Uterus (tissue), 4 donors: ENCODE measurements around the gene FGFRL1. TPM values are rescaled to one million over a fixed set of nuclear protein-coding genes. Genes with fewer than 3 reads are reported as not detected.

ENCODE experiments used
- DNase-seq, 2 donors: peaks; one replicate each; pipeline ENCODE4 v3.0.0-alpha.2; 2019 to 2020
- H3K27ac ChIP-seq, 2 donors: fragments of 200-600 bp; sonication (generic); 1 replicate in 1 of 2; 2 replicates in 1 of 2; pipeline ENCODE4 v1.5.1; 2016 to 2018
- H3K27me3 ChIP-seq, 2 donors: fragments of 200-600 bp; sonication (generic); one replicate each; pipeline ENCODE4 v1.5.1; 2018 to 2019; ENCODE audit warnings: control low read depth in 1 of 2
- H3K36me3 ChIP-seq, 2 donors: fragments of 200-600 bp; sonication (generic); one replicate each; pipeline ENCODE4 v1.5.1; 2019; ENCODE audit warnings: control low read depth in 1 of 2
- H3K4me1 ChIP-seq, 2 donors: fragments of 200-600 bp; sonication (generic); one replicate each; pipeline ENCODE4 v1.5.1; 2018 to 2019; ENCODE audit warnings: control low read depth in 1 of 2
- H3K4me3 ChIP-seq, 2 donors: fragments of 200-600 bp; sonication (generic); 1 replicate in 1 of 2; 2 replicates in 1 of 2; pipeline ENCODE4 v1.5.1; 2018 to 2019; ENCODE audit warnings: mild to moderate bottlenecking in 1 of 2
- H3K9me3 ChIP-seq, 2 donors: fragments of 200-600 bp; sonication (generic); one replicate each; pipeline ENCODE4 v1.5.1; 2019; ENCODE audit warnings: control low read depth in 1 of 2
- POLR2A ChIP-seq, 2 donors: fragments of 450-650 bp; IDR thresholded peaks; one replicate each; pipeline ENCODE4 v1.6.1; 2016; ENCODE audit warnings: antibody characterized with exemption in 2 of 2, mild to moderate bottlenecking in 1 of 2, moderate library complexity in 1 of 2
- intact Hi-C: fragments of 100-400 bp; cut with DNase I; formaldehyde crosslinking; loops from one replicate; pipeline ENCODE4 v1.15.1; 2023; ENCODE audit warnings: low total_unique reads
- total RNA-seq, 4 donors: library from RNA; depleted of rRNA in 3 of 4; stranded (reverse); fragments of >200 nt in 3 of 4; gene quantifications; one replicate each; pipeline versions ENCODE4 v1.1.0 to v1.2.4, GENCODE V29; 2014 to 2023
- TF ChIP-seq, protein P1 (sequence below), 4 experiments: fragments of 200-600 bp in 2 of 4; fragments of 450-650 bp in 2 of 4; sonication (generic) in 2 of 4; IDR thresholded peaks; one replicate each; pipeline ENCODE4 v1.5.1; 2016 to 2019; ENCODE audit warnings: antibody characterized with exemption in 4 of 4, mild to moderate bottlenecking in 2 of 4, moderate library complexity in 1 of 4
- donor health status: DM: yes; HTN: yes; CAD: no.

FGFRL1 gene
- total RNA-seq, 4 donors from 2014 or later: 2.8 to 24.8 (median 13.9) TPM

DNA sequence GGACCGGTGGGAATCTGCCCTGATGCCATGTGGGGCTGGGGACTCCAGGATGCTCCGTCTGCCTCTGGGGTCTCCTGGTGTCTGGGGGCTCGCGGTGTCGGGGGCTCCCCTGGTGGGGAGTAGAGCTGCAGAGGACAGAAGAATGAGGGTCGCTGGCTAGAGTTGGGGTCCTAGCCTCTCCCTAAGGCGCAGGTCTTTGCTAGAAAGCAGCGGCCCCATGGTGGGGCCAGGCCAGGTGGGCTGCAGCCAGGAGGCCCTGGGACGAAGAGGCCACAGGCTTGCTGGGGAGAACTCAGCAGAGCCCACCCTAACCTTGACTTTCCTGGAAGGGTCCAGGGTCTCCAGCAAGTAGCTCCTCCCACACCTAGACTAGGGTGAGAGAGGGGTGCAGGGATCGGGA is 21.4 kb downstream of the FGFRL1 start:
- H3K27me3 ChIP-seq: peaks cover 0 to 23% of the 10 kb centered on the region in 2 donors
- no peak for DNase-seq
- no peaks in the 10 kb centered on the region for H3K4me1 ChIP-seq
- H3K27ac ChIP-seq: no peak overlapping the region
- TF ChIP-seq POLR2A (IDR thresholded peaks at IDR 0.05): no peak
- TF ChIP-seq, protein P1, sequence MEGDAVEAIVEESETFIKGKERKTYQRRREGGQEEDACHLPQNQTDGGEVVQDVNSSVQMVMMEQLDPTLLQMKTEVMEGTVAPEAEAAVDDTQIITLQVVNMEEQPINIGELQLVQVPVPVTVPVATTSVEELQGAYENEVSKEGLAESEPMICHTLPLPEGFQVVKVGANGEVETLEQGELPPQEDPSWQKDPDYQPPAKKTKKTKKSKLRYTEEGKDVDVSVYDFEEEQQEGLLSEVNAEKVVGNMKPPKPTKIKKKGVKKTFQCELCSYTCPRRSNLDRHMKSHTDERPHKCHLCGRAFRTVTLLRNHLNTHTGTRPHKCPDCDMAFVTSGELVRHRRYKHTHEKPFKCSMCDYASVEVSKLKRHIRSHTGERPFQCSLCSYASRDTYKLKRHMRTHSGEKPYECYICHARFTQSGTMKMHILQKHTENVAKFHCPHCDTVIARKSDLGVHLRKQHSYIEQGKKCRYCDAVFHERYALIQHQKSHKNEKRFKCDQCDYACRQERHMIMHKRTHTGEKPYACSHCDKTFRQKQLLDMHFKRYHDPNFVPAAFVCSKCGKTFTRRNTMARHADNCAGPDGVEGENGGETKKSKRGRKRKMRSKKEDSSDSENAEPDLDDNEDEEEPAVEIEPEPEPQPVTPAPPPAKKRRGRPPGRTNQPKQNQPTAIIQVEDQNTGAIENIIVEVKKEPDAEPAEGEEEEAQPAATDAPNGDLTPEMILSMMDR (IDR thresholded peaks at IDR 0.05): no peak
- H3K9me3 ChIP-seq: no peaks in the 10 kb centered on the region
- no peaks in the 10 kb centered on the region for H3K36me3 ChIP-seq
- intact Hi-C loops: no loop called here
- H3K4me3 ChIP-seq: no peak overlapping the region

- no peaks in the 10 kb centered on the region for H3K4me1 ChIP-seq
- TF ChIP-seq, protein P1 (IDR thresholded peaks at IDR 0.05): no peak
- TF ChIP-seq POLR2A (IDR thresholded peaks at IDR 0.05): no peak
- no peaks in the 10 kb centered on the region for H3K9me3 ChIP-seq
- peaks cover 0 to 23% of the 10 kb centered on the region in 2 donors for H3K27me3 ChIP-seq
- intact Hi-C loops: no loop called here
- H3K36me3 ChIP-seq: no peaks in the 10 kb centered on the region
- H3K4me3 ChIP-seq: no peak overlapping the region
- peak in 1 of 2 donors; percentile 70 for DNase-seq
- no peak overlapping the region for H3K27ac ChIP-seq
Measured at GRCh38 chr4:1033840-1034551, 22.6 kb downstream of the FGFRL1 start.

GRCh38 chr4:1035510-1035909 is 24.1 kb downstream of the FGFRL1 start:
- Histone ChIP-seq H3K4me1 (no peaks in the 10 kb centered on the region), H3K36me3 (no peaks in the 10 kb centered on the region), H3K27me3 (peaks cover 0 to 11% of the 10 kb centered on the region in 2 donors), H3K4me3 (no peak overlapping the region), H3K27ac (no peak overlapping the region), H3K9me3 (no peaks in the 10 kb centered on the region)
- TF ChIP-seq, protein P1 (IDR thresholded peaks at IDR 0.05): no peak
- TF ChIP-seq POLR2A (IDR thresholded peaks at IDR 0.05): no peak
- intact Hi-C loops: no loop called here
- no peak for DNase-seq

GRCh38 chr4:1036095-1036494 is 24.7 kb downstream of the FGFRL1 start:
- intact Hi-C loops: no loop called here
- no peak overlapping the region for H3K27ac ChIP-seq

More at GRCh38 chr4:1036095-1036494, 24.7 kb downstream of the FGFRL1 start:
- no peaks in the 10 kb centered on the region for H3K4me1 ChIP-seq
- TF ChIP-seq, protein P1 (IDR thresholded peaks at IDR 0.05): no peak
- TF ChIP-seq POLR2A (IDR thresholded peaks at IDR 0.05): no peak
- H3K36me3 ChIP-seq: no peaks in the 10 kb centered on the region
- DNase-seq: no peak
- no peaks in the 10 kb centered on the region for H3K9me3 ChIP-seq
- peaks cover 0 to 6% of the 10 kb centered on the region in 2 donors for H3K27me3 ChIP-seq
- no peak overlapping the region for H3K4me3 ChIP-seq
